ENCODE data around the gene ERP27. TPM values are rescaled to one million over a fixed set of nuclear protein-coding genes. Genes with fewer than 3 reads are reported as not detected.

The ERP27 gene
- total RNA-seq, 2 experiments from 2014 or later: 10.1 to 11.8 TPM

GRCh38 chr12:14946162-14946561 lies 7.8 kb upstream of the ERP27 start:
- no peak overlapping the region for H3K4me3 Mint-ChIP-seq
- no peak for ATAC-seq (ENCODE audit: low read depth)
- DNase-seq: no peak
- no peaks in the 10 kb centered on the region for H3K27me3 Mint-ChIP-seq
- peaks cover 57% of the 10 kb centered on the region for H3K4me1 Mint-ChIP-seq
- POLR2A ChIA-PET: interaction anchor here (1.7 to 3.6 kb wide), 3 partner anchors 8 to 172 kb away, joined by 5 to 26 read pairs (median 6); partner anchors contain the start of gene ARHGDIB
- peak overlapping the region; percentile 65 for H3K27ac Mint-ChIP-seq
- no peaks in the 10 kb centered on the region for H3K9me3 Mint-ChIP-seq
- H3K36me3 Mint-ChIP-seq: peaks cover 77% of the 10 kb centered on the region

GRCh38 chr12:14942196-14942931 lies 4.0 kb upstream of the ERP27 start:
- no peak overlapping the region for H3K4me3 Mint-ChIP-seq
- no peak for DNase-seq
- H3K27ac Mint-ChIP-seq: peak overlapping the region; percentile 18
- no peaks in the 10 kb centered on the region for H3K9me3 Mint-ChIP-seq
- no peaks in the 10 kb centered on the region for H3K27me3 Mint-ChIP-seq
- H3K4me1 Mint-ChIP-seq: peaks cover 37% of the 10 kb centered on the region
- H3K36me3 Mint-ChIP-seq: peaks cover 78% of the 10 kb centered on the region
- no peak for ATAC-seq (ENCODE audit: low read depth)
- POLR2A ChIA-PET: no interaction called here

- Mint-ChIP-seq H3K27me3 (no peaks in the 10 kb centered on the region), H3K4me3 (no peak overlapping the region), H3K27ac (no peak overlapping the region), H3K9me3 (no peaks in the 10 kb centered on the region), H3K4me1 (peaks cover 30% of the 10 kb centered on the region), H3K36me3 (peaks cover 76% of the 10 kb centered on the region)
- ATAC-seq (ENCODE audit: low read depth) (no peak), DNase-seq (no peak)
- POLR2A ChIA-PET: interaction anchor here (1.1 kb wide), 1 partner anchor 167 kb away, joined by 3 read pairs; a partner anchor contains a TSS
Measured at GRCh38 chr12:14941369-14941768, 3.0 kb upstream of the ERP27 start.

GRCh38 chr12:14937689-14938088 lies 648 bp downstream of the ERP27 start:
- H3K27ac Mint-ChIP-seq: peak overlapping the region; percentile 17

GRCh38 chr12:14937014-14937413 lies 1.3 kb downstream of the ERP27 start:
- Mint-ChIP-seq H3K4me3 (no peak overlapping the region), H3K27me3 (no peaks in the 10 kb centered on the region), H3K4me1 (peaks cover 14% of the 10 kb centered on the region), H3K27ac (no peak overlapping the region), H3K36me3 (peaks cover 74% of the 10 kb centered on the region), H3K9me3 (no peaks in the 10 kb centered on the region)
- POLR2A ChIA-PET: interaction anchor here (0.6 kb wide), 1 partner anchor 15 kb away, joined by 6 read pairs; no protein-coding TSS in a partner anchor
- DNase-seq (no peak), ATAC-seq (ENCODE audit: low read depth) (no peak)

More at GRCh38 chr12:14937689-14938088, 648 bp downstream of the ERP27 start:
- no peaks in the 10 kb centered on the region for H3K9me3 Mint-ChIP-seq
- no peaks in the 10 kb centered on the region for H3K27me3 Mint-ChIP-seq
- peaks cover 17% of the 10 kb centered on the region for H3K4me1 Mint-ChIP-seq
- DNase-seq (no peak), ATAC-seq (ENCODE audit: low read depth) (peak; percentile 31)
- H3K4me3 Mint-ChIP-seq: no peak overlapping the region
- POLR2A ChIA-PET: interaction anchor here (0.9 to 2.5 kb wide), 2 partner anchors 11 to 13 kb away, joined by 4 to 6 read pairs; no protein-coding TSS in a partner anchor
- peaks cover 74% of the 10 kb centered on the region for H3K36me3 Mint-ChIP-seq

- H3K4me1 Mint-ChIP-seq: peaks cover 13% of the 10 kb centered on the region
- no peaks in the 10 kb centered on the region for H3K27me3 Mint-ChIP-seq
- no peak overlapping the region for H3K27ac Mint-ChIP-seq
- peaks cover 72% of the 10 kb centered on the region for H3K36me3 Mint-ChIP-seq
- H3K4me3 Mint-ChIP-seq: no peak overlapping the region
- no peaks in the 10 kb centered on the region for H3K9me3 Mint-ChIP-seq
- DNase-seq (no peak), ATAC-seq (ENCODE audit: low read depth) (no peak)
- POLR2A ChIA-PET: interaction anchor here (0.6 kb wide), 1 partner anchor 16 kb away, joined by 6 read pairs; no protein-coding TSS in a partner anchor
Measured at GRCh38 chr12:14936224-14936861, 2.0 kb downstream of the ERP27 start.

- Mint-ChIP-seq H3K4me1 (peaks cover 12% of the 10 kb centered on the region), H3K9me3 (no peaks in the 10 kb centered on the region), H3K27ac (no peak overlapping the region), H3K27me3 (no peaks in the 10 kb centered on the region), H3K4me3 (no peak overlapping the region), H3K36me3 (peaks cover 64% of the 10 kb centered on the region)
- ATAC-seq (ENCODE audit: low read depth) (no peak), DNase-seq (no peak)
- POLR2A ChIA-PET: interaction anchor here (0.6 to 1.5 kb wide), 2 partner anchors 8 to 13 kb away, joined by 3 to 5 read pairs; no protein-coding TSS in a partner anchor
Measured at GRCh38 chr12:14935031-14935430, 3.3 kb downstream of the ERP27 start.

GRCh38 chr12:14934511-14934910 lies 3.8 kb downstream of the ERP27 start:
- no peaks in the 10 kb centered on the region for H3K27me3 Mint-ChIP-seq
- no peak overlapping the region for H3K27ac Mint-ChIP-seq
- H3K4me1 Mint-ChIP-seq: peaks cover 9% of the 10 kb centered on the region
- DNase-seq: no peak
- POLR2A ChIA-PET: interaction anchor here (0.8 to 1.5 kb wide), 2 partner anchors 13 to 14 kb away, joined by 3 to 5 read pairs; no protein-coding TSS in a partner anchor
- H3K4me3 Mint-ChIP-seq: no peak overlapping the region
- no peak for ATAC-seq (ENCODE audit: low read depth)
- no peaks in the 10 kb centered on the region for H3K9me3 Mint-ChIP-seq
- peaks cover 59% of the 10 kb centered on the region for H3K36me3 Mint-ChIP-seq

- H3K4me3 Mint-ChIP-seq: no peak overlapping the region
- H3K9me3 Mint-ChIP-seq: no peaks in the 10 kb centered on the region
- no peak for ATAC-seq (ENCODE audit: low read depth)
- peaks cover 47% of the 10 kb centered on the region for H3K36me3 Mint-ChIP-seq
- no peaks in the 10 kb centered on the region for H3K27me3 Mint-ChIP-seq
- no peaks in the 10 kb centered on the region for H3K4me1 Mint-ChIP-seq
- DNase-seq: no peak
- H3K27ac Mint-ChIP-seq: no peak overlapping the region
- POLR2A ChIA-PET: interaction anchor here (0.7 kb wide), 3 partner anchors 20 to 1901 kb away, joined by 3 to 5 read pairs (median 5); no protein-coding TSS in a partner anchor
Measured at GRCh38 chr12:14931791-14932560, 6.4 kb downstream of the ERP27 start.

GRCh38 chr12:14931359-14931758 lies 7.0 kb downstream of the ERP27 start:
- no peak overlapping the region for H3K27ac Mint-ChIP-seq
- H3K27me3 Mint-ChIP-seq: no peaks in the 10 kb centered on the region
- H3K4me1 Mint-ChIP-seq: no peaks in the 10 kb centered on the region
- POLR2A ChIA-PET: interaction anchor here (0.7 kb wide), 3 partner anchors 21 to 1901 kb away, joined by 3 to 5 read pairs (median 5); no protein-coding TSS in a partner anchor
- H3K4me3 Mint-ChIP-seq: no peak overlapping the region
- ATAC-seq (ENCODE audit: low read depth): no peak
- peaks cover 45% of the 10 kb centered on the region for H3K36me3 Mint-ChIP-seq
- no peaks in the 10 kb centered on the region for H3K9me3 Mint-ChIP-seq
- no peak for DNase-seq

- no peak for DNase-seq
- ATAC-seq (ENCODE audit: low read depth): no peak
- H3K27me3 Mint-ChIP-seq: no peaks in the 10 kb centered on the region
- POLR2A ChIA-PET: no interaction called here
- no peaks in the 10 kb centered on the region for H3K9me3 Mint-ChIP-seq
- H3K4me1 Mint-ChIP-seq: no peaks in the 10 kb centered on the region
- H3K4me3 Mint-ChIP-seq: no peak overlapping the region
- no peak overlapping the region for H3K27ac Mint-ChIP-seq
- peaks cover 45% of the 10 kb centered on the region for H3K36me3 Mint-ChIP-seq
Measured at GRCh38 chr12:14930299-14930698, 8.0 kb downstream of the ERP27 start.

- peaks cover 45% of the 10 kb centered on the region for H3K36me3 Mint-ChIP-seq
- POLR2A ChIA-PET: no interaction called here
- no peaks in the 10 kb centered on the region for H3K9me3 Mint-ChIP-seq
- ATAC-seq (ENCODE audit: low read depth) (no peak), DNase-seq (no peak)
- no peak overlapping the region for H3K27ac Mint-ChIP-seq
- no peaks in the 10 kb centered on the region for H3K4me1 Mint-ChIP-seq
- H3K27me3 Mint-ChIP-seq: no peaks in the 10 kb centered on the region
- no peak overlapping the region for H3K4me3 Mint-ChIP-seq
Measured at GRCh38 chr12:14928931-14929330, 9.4 kb downstream of the ERP27 start.

- Mint-ChIP-seq H3K4me1 (no peaks in the 10 kb centered on the region), H3K27ac (no peak overlapping the region), H3K4me3 (no peak overlapping the region), H3K9me3 (no peaks in the 10 kb centered on the region), H3K27me3 (no peaks in the 10 kb centered on the region), H3K36me3 (peaks cover 39% of the 10 kb centered on the region)
- ATAC-seq (ENCODE audit: low read depth) (no peak), DNase-seq (no peak)
- POLR2A ChIA-PET: interaction anchor here (0.9 to 1.2 kb wide), 2 partner anchors 8 to 25 kb away, joined by 3 read pairs; no protein-coding TSS in a partner anchor
Measured at GRCh38 chr12:14927267-14927666, 11.1 kb downstream of the ERP27 start.
